Activated T-cell treated with anti-CD3 and anti-CD28 coated beads, Interleukin-2, amount 50 U/mL, for 72 hours (primary cell): Measurements from ENCODE around the gene LRRFIP1. TPM values are rescaled to one million over a fixed set of nuclear protein-coding genes. Genes with fewer than 3 reads are reported as not detected.
"Not testable (repeated sequence)": the region's sequence is repeated elsewhere in the genome, so short reads cannot be mapped to it uniquely, and the experiment has no call there.

Experiments
- ATAC-seq, 2 donors: fragments of 150-1000 bp; cut with Tn5 transposase; replicated peaks in 1 of 2; 2 replicates each; pipeline ENCODE4 v1.10.0; 2021; ENCODE audit warnings: moderate library complexity in 2 of 2, mild to moderate bottlenecking in 1 of 2
- DNase-seq, 2 donors: peaks; one replicate each; pipeline ENCODE4 v3.0.0; 2021 to 2022; ENCODE audit warnings: mixed read lengths in 1 of 2
- H3K27ac Mint-ChIP-seq: one replicate; pipeline ENCODE4 v1.8.0; 2022; ENCODE audit warnings: mild to moderate bottlenecking, moderate library complexity, mixed read lengths
- H3K27me3 Mint-ChIP-seq: one replicate; pipeline ENCODE4 v1.8.0; 2022; ENCODE audit warnings: low read depth, mixed read lengths
- H3K36me3 Mint-ChIP-seq, 2 donors: one replicate each; pipeline ENCODE4 v1.8.0; 2022; ENCODE audit warnings: mixed read lengths in 2 of 2, mild to moderate bottlenecking in 1 of 2; ENCODE audit not compliant: insufficient read depth in 2 of 2
- H3K4me1 Mint-ChIP-seq: one replicate; pipeline ENCODE4 v1.8.0; 2022; ENCODE audit warnings: low read depth, mixed read lengths
- H3K4me3 Mint-ChIP-seq, 2 donors: one replicate each; pipeline ENCODE4 v1.8.0; 2022; ENCODE audit warnings: mild to moderate bottlenecking in 2 of 2, mixed read lengths in 2 of 2, moderate library complexity in 2 of 2
- H3K9me3 Mint-ChIP-seq, 2 donors: one replicate each; pipeline ENCODE4 v1.8.0; 2022; ENCODE audit warnings: mixed read lengths in 2 of 2
- total RNA-seq, 2 donors: library from RNA; stranded (reverse); gene quantifications; one replicate each; pipeline ENCODE4 v1.2.3, GENCODE V29; 2022

Gene LRRFIP1
- total RNA-seq, 2 donors from 2014 or later: 198 to 239 TPM

GRCh38 chr2:237592425-237592980, 34.9 kb upstream of the LRRFIP1 start:
- Mint-ChIP-seq H3K4me3 (no peak overlapping the region), H3K27me3 (no peaks in the 10 kb centered on the region), H3K4me1 (peaks cover 11% of the 10 kb centered on the region), H3K36me3 (no peaks in the 10 kb centered on the region), H3K9me3 (no peaks in the 10 kb centered on the region), H3K27ac (no peak overlapping the region)
- DNase-seq: no peak
- no peak for ATAC-seq

DNA sequence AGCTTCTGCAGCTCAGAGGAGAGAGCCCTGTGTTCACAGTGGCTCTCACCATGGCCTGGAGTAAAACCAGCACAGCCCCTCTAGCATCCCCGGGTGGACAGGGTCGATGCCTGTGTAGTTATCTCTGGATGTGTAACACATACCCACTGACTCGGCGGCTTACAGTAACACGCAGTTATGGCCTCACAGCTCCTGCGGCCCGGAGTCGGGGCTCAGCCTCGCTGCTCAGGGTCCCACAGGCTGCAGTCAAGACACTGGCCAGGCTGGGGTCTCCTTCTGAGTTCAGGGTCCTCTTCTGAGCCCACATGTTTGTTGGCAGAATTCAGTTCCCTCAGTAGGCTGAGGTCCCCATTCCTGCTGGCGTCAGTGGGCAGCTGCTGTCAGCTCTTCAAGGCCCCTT, 34.4 kb upstream of the LRRFIP1 start:
- Mint-ChIP-seq H3K27ac (no peak overlapping the region), H3K36me3 (no peaks in the 10 kb centered on the region), H3K4me3 (no peak overlapping the region), H3K9me3 (no peaks in the 10 kb centered on the region), H3K4me1 (peaks cover 11% of the 10 kb centered on the region), H3K27me3 (no peaks in the 10 kb centered on the region)
- no peak for DNase-seq
- ATAC-seq: no peak

GRCh38 chr2:237593596-237594320, 33.6 kb upstream of the LRRFIP1 start:
- no peak for ATAC-seq
- H3K27me3 Mint-ChIP-seq: no peaks in the 10 kb centered on the region
- H3K9me3 Mint-ChIP-seq: no peaks in the 10 kb centered on the region
- H3K4me1 Mint-ChIP-seq: peaks cover 16% of the 10 kb centered on the region
- no peak overlapping the region for H3K27ac Mint-ChIP-seq
- DNase-seq: no peak
- no peaks in the 10 kb centered on the region for H3K36me3 Mint-ChIP-seq
- no peak overlapping the region for H3K4me3 Mint-ChIP-seq

DNA sequence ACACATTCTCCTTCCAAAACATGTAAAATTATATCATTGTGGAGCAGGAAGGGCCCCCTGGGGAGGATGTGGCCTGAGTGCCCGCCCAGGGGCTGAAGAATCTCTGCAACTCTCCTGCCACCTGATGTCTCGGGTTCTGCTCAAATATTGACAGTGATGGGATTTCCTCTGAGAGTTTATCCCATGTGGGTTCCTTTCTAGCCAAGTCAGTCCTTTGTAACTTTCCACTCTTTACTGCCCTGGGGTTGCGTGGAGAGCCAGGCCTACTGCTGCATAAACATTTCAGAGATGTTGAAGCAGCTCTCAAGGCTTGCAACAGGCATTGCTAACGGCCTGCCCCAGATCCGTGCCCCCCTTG, 32.9 kb upstream of the LRRFIP1 start:
- Mint-ChIP-seq H3K4me1 (peaks cover 17% of the 10 kb centered on the region), H3K27ac (no peak overlapping the region), H3K27me3 (no peaks in the 10 kb centered on the region), H3K36me3 (no peaks in the 10 kb centered on the region), H3K4me3 (no peak overlapping the region), H3K9me3 (no peaks in the 10 kb centered on the region)
- ATAC-seq (no peak), DNase-seq (no peak)

DNA sequence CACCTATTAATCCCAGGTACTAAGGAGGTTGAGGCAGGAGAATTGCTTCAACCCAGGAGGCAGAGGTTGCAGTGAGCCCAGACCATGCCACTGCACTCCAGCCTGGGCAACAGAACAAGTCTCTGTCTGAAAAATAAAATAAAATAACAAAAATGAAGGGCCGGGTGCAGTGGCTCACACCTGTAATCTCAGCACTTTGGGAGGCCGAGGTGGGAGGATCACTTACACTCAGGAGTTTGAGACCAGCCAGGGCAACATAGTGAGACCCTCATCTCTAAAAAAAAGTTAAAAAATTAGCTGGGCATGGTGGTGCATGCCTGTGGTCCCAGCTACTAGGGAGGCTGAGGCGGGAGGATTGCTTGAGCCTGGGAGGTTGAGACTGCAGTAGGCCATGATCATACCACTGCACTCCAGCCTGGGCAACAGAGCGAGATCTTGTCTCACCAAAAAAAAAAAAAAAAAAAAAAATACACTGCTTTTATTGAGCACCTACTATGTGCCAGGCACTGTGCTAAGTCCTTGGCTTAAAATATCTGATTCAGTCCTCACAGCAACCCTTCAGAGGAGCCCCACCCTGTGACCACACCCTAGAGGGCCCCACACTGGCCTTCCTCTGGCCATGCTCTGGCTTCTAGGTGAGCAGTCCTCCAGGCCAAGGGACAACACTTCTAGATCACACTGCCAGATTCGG, 31.4 kb upstream of the LRRFIP1 start:
- H3K27ac Mint-ChIP-seq, H3K27me3 Mint-ChIP-seq, H3K4me3 Mint-ChIP-seq: not testable (repeated sequence)

DNA sequence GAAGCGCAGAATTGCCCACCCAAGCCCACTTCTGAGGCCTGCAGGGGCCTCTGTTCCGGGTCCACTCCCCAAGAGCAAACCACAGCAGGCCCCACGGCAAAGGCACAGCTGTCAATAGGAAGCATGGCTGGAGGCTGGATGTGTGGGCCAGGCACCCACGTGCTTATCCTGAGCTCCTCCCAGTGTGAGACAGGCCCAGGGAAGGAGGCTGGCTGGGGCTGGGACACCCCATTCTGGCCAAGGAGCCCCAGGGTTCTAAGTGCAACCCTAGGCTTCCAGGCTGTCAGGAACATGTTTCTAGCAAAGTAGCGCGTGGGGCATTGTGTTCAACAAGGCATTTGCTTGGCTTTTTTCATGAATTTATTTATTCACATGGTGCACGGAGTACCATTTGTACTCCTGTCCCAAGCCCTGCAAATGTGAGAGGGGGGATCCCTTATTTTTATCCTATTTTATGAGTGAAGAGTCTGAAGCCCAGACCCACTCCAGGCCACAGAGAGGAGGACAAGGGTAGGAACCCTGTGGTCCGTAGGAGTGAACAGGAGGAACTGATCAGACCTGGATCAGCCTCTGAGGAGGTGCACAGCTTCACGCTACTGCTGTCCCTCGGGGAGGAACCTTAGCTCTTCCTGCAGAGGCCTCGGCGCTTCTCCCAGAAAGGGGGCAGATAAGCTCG, 30.7 kb upstream of the LRRFIP1 start:
- Mint-ChIP-seq H3K36me3 (no peaks in the 10 kb centered on the region), H3K4me1 (peaks cover 9% of the 10 kb centered on the region), H3K27me3 (no peaks in the 10 kb centered on the region), H3K4me3 (no peak overlapping the region), H3K27ac (no peak overlapping the region), H3K9me3 (no peaks in the 10 kb centered on the region)
- ATAC-seq (no peak), DNase-seq (no peak)

More for the DNA sequence above, 31.4 kb upstream of the LRRFIP1 start:
- not testable (repeated sequence) for ATAC-seq, H3K9me3 Mint-ChIP-seq, DNase-seq, H3K36me3 Mint-ChIP-seq
- H3K4me1 Mint-ChIP-seq: peaks cover 16% of the 10 kb centered on the region

DNA sequence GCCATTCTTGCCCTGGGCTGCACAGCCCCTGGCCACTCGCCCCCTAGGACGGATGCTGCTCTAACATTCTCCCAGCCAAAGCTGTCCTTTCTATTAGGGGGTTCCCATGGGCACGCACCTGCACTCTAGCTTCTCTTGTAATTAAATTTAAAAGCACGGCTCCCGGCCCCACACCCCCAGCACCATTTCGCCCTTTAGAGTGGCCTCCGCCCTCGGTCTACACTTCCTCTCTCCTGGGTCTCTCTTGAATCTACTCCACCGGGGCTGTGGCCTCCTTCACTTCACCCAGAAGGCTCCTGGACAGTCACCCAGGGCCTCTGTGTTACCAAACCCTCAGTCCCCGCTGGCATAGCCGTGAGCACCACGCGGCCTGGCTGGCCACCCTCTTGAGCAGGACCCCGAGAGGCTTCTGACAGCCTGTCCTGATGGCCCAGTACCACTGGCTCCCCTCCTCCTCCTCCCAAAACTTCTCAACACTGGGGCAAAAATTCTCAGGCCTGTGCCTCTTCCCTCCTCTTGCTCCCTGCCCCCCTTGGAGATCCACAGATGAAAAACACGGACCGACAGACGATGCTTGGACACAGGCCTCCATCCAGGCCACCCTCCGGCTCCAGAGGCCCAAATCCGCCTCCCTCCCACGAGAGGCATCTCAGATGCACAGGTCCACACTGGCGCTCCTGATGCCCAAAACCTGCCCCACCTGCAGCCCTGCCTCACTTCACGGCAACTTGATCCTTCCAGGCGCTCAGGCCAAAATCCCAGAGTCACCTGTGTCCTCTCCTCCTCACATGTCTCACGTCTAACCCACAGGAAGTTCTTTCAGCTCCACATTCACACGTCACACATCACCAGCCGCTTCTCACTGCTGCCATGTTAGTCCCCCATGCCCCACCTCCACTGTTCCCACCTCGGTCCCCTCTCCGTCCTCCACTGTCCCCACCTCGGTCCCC, 29.9 kb upstream of the LRRFIP1 start:
- no peaks in the 10 kb centered on the region for H3K9me3 Mint-ChIP-seq
- ATAC-seq (no peak), DNase-seq (no peak)
- no peak overlapping the region for H3K4me3 Mint-ChIP-seq
- peaks cover 7% of the 10 kb centered on the region for H3K4me1 Mint-ChIP-seq
- H3K27ac Mint-ChIP-seq: no peak overlapping the region
- no peaks in the 10 kb centered on the region for H3K36me3 Mint-ChIP-seq
- H3K27me3 Mint-ChIP-seq: no peaks in the 10 kb centered on the region

DNA sequence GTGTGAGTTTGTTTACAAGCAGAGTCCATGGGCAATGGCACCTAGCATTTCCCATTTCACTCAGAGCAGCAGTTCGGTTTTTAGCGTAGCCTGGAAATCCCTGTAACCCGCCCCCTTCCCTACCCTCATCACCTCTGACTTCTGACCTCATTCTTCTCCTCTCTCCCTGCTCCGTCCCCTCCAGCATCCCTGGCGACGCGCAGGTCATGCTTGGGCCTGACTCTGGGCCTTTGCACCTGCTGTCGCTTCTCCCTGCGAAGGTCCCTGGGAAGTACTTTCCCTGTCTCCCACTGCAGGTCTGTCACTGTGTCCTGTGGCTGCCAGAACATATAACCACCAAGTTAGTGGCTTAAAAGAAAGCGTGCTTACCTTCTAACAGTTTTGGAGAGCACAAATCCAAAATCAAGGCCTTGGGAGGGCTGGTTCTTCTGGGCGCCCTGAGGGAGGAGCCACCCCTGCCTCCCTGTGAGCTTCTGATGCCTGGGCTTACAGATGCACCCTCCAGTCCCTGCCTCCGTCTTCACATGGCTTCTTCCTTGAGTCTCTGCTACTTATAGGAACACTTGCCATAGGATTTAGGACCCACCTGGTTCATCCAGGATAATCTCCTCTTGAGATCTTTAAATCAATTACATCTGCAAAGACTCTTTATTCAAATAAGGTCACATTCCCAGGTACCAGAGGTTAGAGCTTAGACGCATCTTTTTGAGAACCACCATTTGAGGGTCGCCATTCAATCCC, 28.7 kb upstream of the LRRFIP1 start:
- H3K4me1 Mint-ChIP-seq: peaks cover 19% of the 10 kb centered on the region
- H3K27me3 Mint-ChIP-seq: no peaks in the 10 kb centered on the region
- ATAC-seq (no peak), DNase-seq (no peak)
- no peaks in the 10 kb centered on the region for H3K36me3 Mint-ChIP-seq
- no peak overlapping the region for H3K4me3 Mint-ChIP-seq
- no peaks in the 10 kb centered on the region for H3K9me3 Mint-ChIP-seq
- H3K27ac Mint-ChIP-seq: no peak overlapping the region

DNA sequence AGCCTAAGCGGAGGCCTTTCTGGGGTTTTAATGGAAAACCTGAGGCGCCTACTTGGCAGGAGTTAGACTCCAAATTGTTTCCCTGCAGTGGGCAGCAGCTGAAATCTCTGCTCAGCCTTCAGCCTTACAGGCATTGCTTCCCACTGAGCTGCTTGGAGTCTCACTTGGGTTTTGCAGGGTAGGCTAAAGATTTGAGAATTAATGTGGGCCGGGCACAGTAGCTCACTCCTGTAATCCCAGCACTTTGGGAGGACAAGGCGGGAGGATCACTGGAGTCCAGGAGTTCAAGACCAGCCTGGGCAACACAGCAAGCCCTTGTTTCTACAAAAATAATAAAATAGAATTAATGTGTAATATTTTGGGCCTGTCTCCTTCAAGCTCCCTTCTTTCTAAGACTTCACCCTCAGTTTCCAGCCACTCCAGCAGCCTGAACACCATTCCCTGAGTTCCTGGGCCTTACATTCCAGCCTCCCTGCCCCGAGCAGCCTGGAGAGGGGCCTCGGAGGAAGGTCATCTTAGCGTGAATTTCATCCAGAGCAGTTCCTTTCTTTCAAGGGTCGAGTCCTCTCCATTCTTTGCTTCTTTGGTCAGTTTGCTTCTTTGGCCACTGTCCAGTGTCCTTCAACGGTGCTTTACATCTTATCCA, 27.8 kb upstream of the LRRFIP1 start:
- ATAC-seq (no peak), DNase-seq (no peak)
- no peak overlapping the region for H3K27ac Mint-ChIP-seq
- H3K27me3 Mint-ChIP-seq: no peaks in the 10 kb centered on the region
- H3K4me1 Mint-ChIP-seq: peaks cover 25% of the 10 kb centered on the region
- no peaks in the 10 kb centered on the region for H3K9me3 Mint-ChIP-seq
- H3K4me3 Mint-ChIP-seq: no peak overlapping the region
- H3K36me3 Mint-ChIP-seq: no peaks in the 10 kb centered on the region

GRCh38 chr2:237600205-237600846, 27.1 kb upstream of the LRRFIP1 start:
- no peak overlapping the region for H3K27ac Mint-ChIP-seq
- no peaks in the 10 kb centered on the region for H3K36me3 Mint-ChIP-seq
- H3K27me3 Mint-ChIP-seq: no peaks in the 10 kb centered on the region
- H3K9me3 Mint-ChIP-seq: no peaks in the 10 kb centered on the region
- no peak for ATAC-seq
- no peak for DNase-seq
- H3K4me1 Mint-ChIP-seq: peaks cover 25% of the 10 kb centered on the region
- no peak overlapping the region for H3K4me3 Mint-ChIP-seq

DNA sequence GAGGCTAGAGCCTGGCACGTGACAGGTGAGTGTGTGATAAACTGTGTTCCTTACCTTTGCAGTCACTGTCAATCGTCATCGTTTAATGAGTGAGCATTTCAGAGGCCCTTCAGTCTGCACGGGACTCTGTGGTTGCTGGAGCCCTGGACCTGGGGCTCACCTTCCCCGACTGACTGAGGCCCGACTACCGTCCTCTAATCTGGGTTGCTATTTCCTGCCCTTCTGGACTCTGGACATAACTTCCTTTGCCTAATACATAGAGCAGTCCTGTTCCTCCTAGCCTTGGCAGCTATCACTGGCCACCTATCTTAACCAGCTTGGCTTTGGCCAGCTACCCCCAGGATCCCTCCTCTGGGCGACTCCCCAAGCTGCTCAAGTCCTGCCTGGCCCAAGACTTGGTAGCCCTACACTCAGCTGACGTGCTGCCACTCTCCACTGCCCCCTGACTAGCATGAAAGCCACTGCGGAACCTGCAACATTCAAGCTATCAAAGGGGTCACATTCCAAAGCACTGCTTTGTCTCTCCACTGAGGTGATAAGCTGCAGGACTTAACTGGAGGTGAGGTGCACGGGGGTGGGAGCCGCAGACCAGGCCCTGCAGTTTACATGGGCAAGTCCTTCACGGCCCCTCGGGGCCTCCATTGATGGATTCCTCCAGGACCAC, 25.8 kb upstream of the LRRFIP1 start:
- no peak for ATAC-seq
- DNase-seq: no peak
- Mint-ChIP-seq H3K4me3 (no peak overlapping the region), H3K4me1 (peaks cover 25% of the 10 kb centered on the region), H3K36me3 (no peaks in the 10 kb centered on the region), H3K27ac (no peak overlapping the region), H3K27me3 (no peaks in the 10 kb centered on the region), H3K9me3 (no peaks in the 10 kb centered on the region)
